NCI-H2081 treated with DMSO at 0.1 percent for 48 hours (cell line): Measurements from ENCODE around the gene LY6G6D.
"Not testable (repeated sequence)": the region's sequence is repeated elsewhere in the genome, so short reads cannot be mapped to it uniquely, and the experiment has no call there.

Experiments used
- DNase-seq: peaks from one replicate; lab custom pipeline; 2025; lab: John Stamatoyannopoulos, UW

LY6G6D gene

GRCh38 chr6:31692353-31692752 lies 22.8 kb upstream of the LY6G6D start:
- no peak for DNase-seq

- DNase-seq, result no peak
Measured at GRCh38 chr6:31692886-31693285, 22.3 kb upstream of the LY6G6D start.

- DNase-seq, result no peak
Measured at GRCh38 chr6:31693535-31693934, 21.6 kb upstream of the LY6G6D start.

GRCh38 chr6:31697555-31697954 lies 17.6 kb upstream of the LY6G6D start:
- DNase-seq, result no peak

- no peak for DNase-seq
Measured at GRCh38 chr6:31700740-31701401, 14.3 kb upstream of the LY6G6D start.

GRCh38 chr6:31701666-31702404 lies 13.3 kb upstream of the LY6G6D start:
- no peak for DNase-seq

- no peak for DNase-seq
Measured at GRCh38 chr6:31702405-31702818, 12.7 kb upstream of the LY6G6D start.

- peak; percentile 83 for DNase-seq
Measured at GRCh38 chr6:31702819-31703716, 12.1 kb upstream of the LY6G6D start, which contains the start of gene ABHD16A. TSS of gene ABHD16A (minus strand) at chr6:31703324. CDS start at chr6:31703281, 43 bp downstream.

- DNase-seq, result no peak
Measured at GRCh38 chr6:31705931-31706330, 9.2 kb upstream of the LY6G6D start.

GRCh38 chr6:31706599-31706998 lies 8.5 kb upstream of the LY6G6D start, which contains the start of gene LY6G6F:
TSS of gene LY6G6F (plus strand) at chr6:31706866. CDS start at chr6:31706907, 41 bp downstream.
- DNase-seq, result no peak

GRCh38 chr6:31707701-31708100 lies 7.4 kb upstream of the LY6G6D start:
- DNase-seq, result no peak

- no peak for DNase-seq
Measured at GRCh38 chr6:31708224-31708623, 6.9 kb upstream of the LY6G6D start.

GRCh38 chr6:31709157-31709556 lies 6.0 kb upstream of the LY6G6D start:
- not testable (repeated sequence) for DNase-seq

GRCh38 chr6:31710523-31711219 lies 4.5 kb upstream of the LY6G6D start:
- DNase-seq, result no peak

GRCh38 chr6:31711233-31711632 lies 3.9 kb upstream of the LY6G6D start:
- no peak for DNase-seq

- DNase-seq, result no peak
Measured at GRCh38 chr6:31712296-31712695, 2.9 kb upstream of the LY6G6D start.

GRCh38 chr6:31713465-31713864 lies 1.7 kb upstream of the LY6G6D start:
- DNase-seq, result no peak

- DNase-seq, result no peak
Measured at GRCh38 chr6:31713991-31714684, 1.0 kb upstream of the LY6G6D start.

GRCh38 chr6:31717499-31718222 lies 2.5 kb downstream of the LY6G6D start:
- DNase-seq, result no peak

- no peak for DNase-seq
Measured at GRCh38 chr6:31718265-31718664, 3.1 kb downstream of the LY6G6D start.
